AG10803 (cell line): ENCODE results near the gene TMEM250.

Experiments used
- DNase-seq: peaks from one replicate; pipeline ENCODE4 v3.0.0; 2010; ENCODE audit warnings: low read depth
- H3K4me3 ChIP-seq: 2 replicates; pipeline ENCODE4 v1.5.1; 2011; ENCODE audit warnings: mild to moderate bottlenecking, low read length, control low read depth
- CTCF ChIP-seq: conservative IDR thresholded peaks from 2 replicates; pipeline ENCODE4 v1.5.1; 2011; ENCODE audit warnings: mild to moderate bottlenecking, low read length, control low read depth, inconsistent platforms

Gene TMEM250

GRCh38 chr9:136092353-136092650 is 26.4 kb downstream of the TMEM250 start:
- no peak for TF ChIP-seq CTCF
- DNase-seq, result no peak

GRCh38 chr9:136091582-136092352 is 26.9 kb downstream of the TMEM250 start:
- DNase-seq, result peak; percentile 18
- no peak overlapping the region for H3K4me3 ChIP-seq
- no peak for TF ChIP-seq CTCF

More at GRCh38 chr9:136092353-136092650, 26.4 kb downstream of the TMEM250 start:
- H3K4me3 ChIP-seq, result no peak overlapping the region

GRCh38 chr9:136090768-136091581 is 27.7 kb downstream of the TMEM250 start:
- H3K4me3 ChIP-seq, result no peak overlapping the region
- no peak for DNase-seq
- TF ChIP-seq CTCF, result no peak

GRCh38 chr9:136090056-136090735 is 28.5 kb downstream of the TMEM250 start:
- DNase-seq, result no peak
- H3K4me3 ChIP-seq, result no peak overlapping the region
- TF ChIP-seq CTCF, result no peak

GRCh38 chr9:136089697-136090045 is 29.0 kb downstream of the TMEM250 start:
- no peak overlapping the region for H3K4me3 ChIP-seq
- peak; percentile 54 for TF ChIP-seq CTCF
- peak; percentile 45 for DNase-seq

- TF ChIP-seq CTCF, result no peak
- DNase-seq, result no peak
- H3K4me3 ChIP-seq, result no peak overlapping the region
These were observed 29.6 kb downstream of the TMEM250 start for GRCh38 chr9:136088939-136089696.
